Measurements from ENCODE around the gene MYBBP1A. TPM values are rescaled to one million over a fixed set of nuclear protein-coding genes. Genes with fewer than 3 reads are reported as not detected.

MYBBP1A gene
- total RNA-seq, 5 donors from 2014 or later (not counting 1 experiment from before 2014, with no cell fraction given) = 57.0 to 102 (median 94.2) TPM

DNA sequence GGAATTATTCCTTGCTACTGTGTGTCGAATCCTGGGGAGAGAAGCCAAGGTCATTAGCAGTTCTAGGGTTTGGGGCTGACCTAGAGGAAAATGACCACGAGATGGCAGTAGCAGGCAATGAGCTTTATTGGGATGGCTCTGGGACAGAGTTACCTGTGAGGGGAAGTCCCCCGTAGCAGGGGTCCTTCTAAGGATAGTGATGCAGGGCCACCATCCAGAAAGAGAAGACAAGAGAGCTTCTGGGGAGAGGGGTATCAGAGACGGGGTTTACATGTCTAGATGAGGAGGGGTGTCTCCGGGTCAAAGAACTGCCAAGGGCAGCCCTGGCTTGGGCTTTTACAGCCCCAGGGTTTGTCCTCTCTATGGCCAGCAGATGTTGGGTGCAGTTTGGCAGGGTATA is 11.6 kb upstream of the MYBBP1A start:
- Mint-ChIP-seq H3K4me3 (no peak overlapping the region), H3K27ac (no peak overlapping the region), H3K27me3 (no peaks in the 10 kb centered on the region), H3K4me1 (peaks cover 21 to 38% (median 28%) of the 10 kb centered on the region in 3 donors), H3K9me3 (no peaks in the 10 kb centered on the region), H3K36me3 (no peaks in the 10 kb centered on the region)
- DNase-seq = peak in 7 of 35 experiments; percentile 15 to 62 (median 25)
- peak in 3 of 4 experiments; percentile 41 to 57 (median 45) for ATAC-seq (replicated peaks in 1 of 4)
- POLR2A ChIA-PET = no interaction called here
- CTCF ChIA-PET = interaction anchor here (0.6 to 1.6 kb wide), 6 partner anchors 10 to 150 kb away, joined by 3 to 8 read pairs (median 4); partner anchors contain the start of gene SPNS2 (in 1 of the 2)
- 60% methylated on average over 4 of the region's 5 CpGs for WGBS (ENCODE audit: insufficient coverage)
- peaks cover 0 to 12% of the 10 kb centered on the region in 2 experiments for H3K4me1 ChIP-seq (ENCODE audit: control insufficient read depth in 1 of 2, extremely low read depth in 1 of 2, insufficient read depth in 2 of 2, low read length in 2 of 2)
- H3K36me3 ChIP-seq (ENCODE audit: control insufficient read depth in 2 of 2, extremely low read depth in 1 of 2, insufficient read depth in 1 of 2, low read length in 1 of 2) = no peaks in the 10 kb centered on the region
- H3K27ac ChIP-seq (ENCODE audit: low read length) = no peak overlapping the region
- H3K4me3 ChIP-seq (ENCODE audit: control insufficient read depth in 1 of 2, extremely low read depth in 1 of 2, low read length in 1 of 2) = no peak overlapping the region
- no peaks in the 10 kb centered on the region for H3K9me3 ChIP-seq
- peaks cover 0 to 5% of the 10 kb centered on the region in 2 experiments for H3K27me3 ChIP-seq (replicated peaks in 1 of 2; ENCODE audit: control insufficient read depth in 2 of 2, extremely low read depth in 1 of 2, insufficient read depth in 2 of 2, low read length in 1 of 2)

DNA sequence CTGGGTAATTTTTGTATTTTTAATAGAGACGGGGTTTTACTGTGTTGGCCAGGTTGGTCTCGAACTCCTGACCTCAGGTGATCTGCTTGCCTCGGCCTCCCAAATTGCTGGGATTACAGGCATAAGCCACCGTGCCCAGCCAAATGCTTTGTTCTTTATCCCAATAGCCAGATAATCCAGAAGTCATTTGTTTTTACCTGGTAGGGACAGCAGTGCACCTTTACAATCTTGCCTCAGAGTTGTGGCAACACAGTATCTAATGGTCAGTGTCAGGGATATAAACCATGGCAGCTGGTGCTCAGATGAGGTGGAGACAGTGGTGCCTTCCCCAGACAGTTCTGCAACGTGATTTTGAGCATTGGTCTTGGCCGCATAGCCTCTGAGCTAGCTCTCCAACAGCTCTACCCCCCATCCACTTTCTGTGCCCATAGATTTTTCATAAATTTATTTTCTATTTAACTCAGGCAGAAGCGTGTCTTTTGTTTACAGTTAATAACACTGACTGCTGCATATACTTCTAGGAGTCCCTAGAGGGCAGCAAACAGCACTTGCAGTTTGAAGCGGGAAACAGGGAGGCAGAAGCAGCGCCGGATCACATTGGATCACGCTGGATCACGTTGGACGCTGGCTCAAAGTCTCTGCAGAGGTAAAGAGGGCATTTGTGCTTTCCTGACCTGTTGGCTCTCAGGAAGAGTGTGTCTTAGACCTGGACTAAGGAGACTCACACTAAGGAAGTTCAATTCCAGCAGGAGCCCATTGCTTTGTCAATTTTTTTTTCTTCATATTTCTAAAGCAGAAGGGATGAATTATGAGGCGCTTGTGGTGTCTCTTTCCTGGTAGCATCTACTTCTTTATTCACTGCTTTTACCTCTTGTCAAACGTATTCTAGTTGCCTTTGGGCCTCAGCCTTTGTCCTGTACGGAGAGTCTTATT is 10.3 kb upstream of the MYBBP1A start:
- H3K4me3 ChIP-seq (ENCODE audit: control insufficient read depth in 1 of 2, extremely low read depth in 1 of 2, low read length in 1 of 2) = no peak overlapping the region
- 29% methylated on average over 12 of the region's 16 CpGs for WGBS (ENCODE audit: insufficient coverage)
- Mint-ChIP-seq H3K4me1 (peaks cover 25 to 39% (median 31%) of the 10 kb centered on the region in 3 donors), H3K27ac (peak overlapping the region; percentile 11 to 66), H3K27me3 (no peaks in the 10 kb centered on the region), H3K4me3 (peak overlapping the region; percentile 13 to 53 (median 43)), H3K36me3 (no peaks in the 10 kb centered on the region), H3K9me3 (no peaks in the 10 kb centered on the region)
- H3K4me1 ChIP-seq (ENCODE audit: control insufficient read depth in 1 of 2, extremely low read depth in 1 of 2, insufficient read depth in 2 of 2, low read length in 2 of 2) = peaks cover 0 to 12% of the 10 kb centered on the region in 2 experiments
- ChIA-PET POLR2A (no interaction called here), CTCF (interaction anchor here in 1 of 2 donors (0.5 to 1.4 kb wide), 3 partner anchors 8 to 424 kb away, joined by 3 to 5 read pairs (median 4); no protein-coding TSS in a partner anchor)
- H3K9me3 ChIP-seq = no peaks in the 10 kb centered on the region
- ATAC-seq (replicated peaks in 1 of 4) = peak; percentile 78 to 84 (median 82)
- DNase-seq = peak in 25 of 35 experiments; percentile 13 to 78 (median 32)
- no peaks in the 10 kb centered on the region for H3K36me3 ChIP-seq (ENCODE audit: control insufficient read depth in 2 of 2, extremely low read depth in 1 of 2, insufficient read depth in 1 of 2, low read length in 1 of 2)
- H3K27ac ChIP-seq (ENCODE audit: low read length) = no peak overlapping the region
- H3K27me3 ChIP-seq (replicated peaks in 1 of 2; ENCODE audit: control insufficient read depth in 2 of 2, extremely low read depth in 1 of 2, insufficient read depth in 2 of 2, low read length in 1 of 2) = no peaks in the 10 kb centered on the region

DNA sequence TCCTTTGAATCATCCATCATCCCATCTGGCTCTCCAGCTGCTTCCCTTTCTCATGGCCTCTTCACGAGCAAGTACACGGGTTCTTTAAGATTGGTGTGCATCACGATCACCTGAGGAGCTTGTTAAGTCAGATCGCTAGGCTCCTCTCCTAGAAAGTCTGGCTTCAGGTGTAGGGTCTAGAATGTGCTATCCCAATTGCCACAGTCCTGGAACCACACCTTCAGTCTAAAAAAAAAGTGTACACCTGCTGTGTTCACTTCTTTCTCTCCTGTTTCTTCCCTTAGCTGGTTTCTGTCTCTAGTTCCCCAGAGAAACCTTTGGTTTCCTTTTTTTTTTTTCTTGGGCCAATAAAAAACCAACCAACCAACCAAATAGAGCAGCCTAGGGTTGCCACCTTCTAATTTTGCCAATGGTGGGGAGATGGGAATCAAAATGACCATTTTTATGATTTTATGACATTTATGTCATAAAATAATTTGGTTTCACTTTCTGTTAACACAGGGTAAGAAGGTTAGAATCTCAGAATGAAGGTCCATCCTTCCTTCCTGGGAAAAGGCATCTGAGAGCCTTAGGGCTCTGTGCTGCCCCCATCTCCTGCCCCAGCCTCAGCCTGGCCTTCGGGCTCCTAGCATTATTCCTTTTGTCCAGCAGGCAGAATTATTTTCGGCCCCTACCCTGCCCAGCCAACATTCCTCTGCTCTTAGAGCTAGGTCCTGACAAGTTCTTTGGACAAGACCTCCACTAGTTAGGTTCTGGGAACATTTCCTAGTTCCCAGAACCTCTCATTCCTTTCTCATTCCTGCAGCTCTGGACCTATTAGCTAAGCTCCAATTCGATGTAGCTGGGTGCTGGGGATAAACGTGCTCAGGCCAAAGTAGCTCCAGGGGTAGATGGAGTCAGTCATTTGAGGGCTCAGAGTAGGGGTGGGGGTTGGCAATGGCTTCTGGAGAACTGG is 7.1 kb upstream of the MYBBP1A start:
- Mint-ChIP-seq H3K27ac (peak overlapping the region; percentile 80 to 87), H3K9me3 (no peaks in the 10 kb centered on the region), H3K36me3 (no peaks in the 10 kb centered on the region), H3K27me3 (no peaks in the 10 kb centered on the region), H3K4me3 (peak overlapping the region in 2 of 3 donors; percentile 32 to 36), H3K4me1 (peaks cover 25 to 30% (median 28%) of the 10 kb centered on the region in 3 donors)
- no peak for ATAC-seq (replicated peaks in 1 of 4)
- H3K27ac ChIP-seq (ENCODE audit: low read length) = peak overlapping the region; percentile 42
- H3K27me3 ChIP-seq (replicated peaks in 1 of 2; ENCODE audit: control insufficient read depth in 2 of 2, extremely low read depth in 1 of 2, insufficient read depth in 2 of 2, low read length in 1 of 2) = no peaks in the 10 kb centered on the region
- no peak for DNase-seq
- H3K9me3 ChIP-seq = no peaks in the 10 kb centered on the region
- no peak overlapping the region for H3K4me3 ChIP-seq (ENCODE audit: control insufficient read depth in 1 of 2, extremely low read depth in 1 of 2, low read length in 1 of 2)
- no peaks in the 10 kb centered on the region for H3K36me3 ChIP-seq (ENCODE audit: control insufficient read depth in 2 of 2, extremely low read depth in 1 of 2, insufficient read depth in 1 of 2, low read length in 1 of 2)
- ChIA-PET POLR2A (no interaction called here), CTCF (interaction anchor here in 1 of 2 donors (1.0 to 1.1 kb wide), 2 partner anchors 60 to 72 kb away, joined by 3 read pairs; no protein-coding TSS in a partner anchor)
- H3K4me1 ChIP-seq (ENCODE audit: control insufficient read depth in 1 of 2, extremely low read depth in 1 of 2, insufficient read depth in 2 of 2, low read length in 2 of 2) = peaks cover 0 to 12% of the 10 kb centered on the region in 2 experiments
- 83% methylated on average over 3 of the region's 8 CpGs for WGBS (ENCODE audit: insufficient coverage)

DNA sequence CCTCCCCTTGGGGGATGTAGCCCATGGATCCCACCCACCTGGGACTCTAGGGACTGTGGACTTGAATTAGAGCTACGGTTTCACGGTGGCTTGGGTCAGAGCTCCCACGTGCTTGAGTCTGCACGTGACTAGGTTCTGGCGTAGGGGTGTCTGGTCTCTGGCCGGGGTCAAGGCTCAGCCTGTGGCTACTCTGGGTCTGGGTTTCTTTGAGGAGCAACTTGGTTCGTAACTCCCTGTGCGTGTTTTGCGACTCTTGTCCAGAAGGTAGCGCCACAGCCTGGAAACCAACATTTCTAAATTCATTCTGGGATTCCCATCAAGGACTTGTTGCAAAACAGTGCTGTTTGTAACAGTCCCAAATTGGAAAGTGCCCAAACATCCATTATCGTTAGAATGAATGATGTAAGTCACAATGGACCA is 5.7 kb upstream of the MYBBP1A start:
- WGBS (ENCODE audit: insufficient coverage) = 95% methylated on average over 10 of the region's 11 CpGs
- Mint-ChIP-seq H3K27me3 (no peaks in the 10 kb centered on the region), H3K4me1 (peaks cover 29 to 35% (median 34%) of the 10 kb centered on the region in 3 donors), H3K27ac (peak overlapping the region in 1 of 2 donors; percentile 13), H3K36me3 (no peaks in the 10 kb centered on the region), H3K4me3 (no peak overlapping the region), H3K9me3 (no peaks in the 10 kb centered on the region)
- Histone ChIP-seq H3K27me3 (replicated peaks in 1 of 2; ENCODE audit: control insufficient read depth in 2 of 2, extremely low read depth in 1 of 2, insufficient read depth in 2 of 2, low read length in 1 of 2) (no peaks in the 10 kb centered on the region), H3K4me3 (ENCODE audit: control insufficient read depth in 1 of 2, extremely low read depth in 1 of 2, low read length in 1 of 2) (no peak overlapping the region), H3K36me3 (ENCODE audit: control insufficient read depth in 2 of 2, extremely low read depth in 1 of 2, insufficient read depth in 1 of 2, low read length in 1 of 2) (no peaks in the 10 kb centered on the region), H3K4me1 (ENCODE audit: control insufficient read depth in 1 of 2, extremely low read depth in 1 of 2, insufficient read depth in 2 of 2, low read length in 2 of 2) (peaks cover under 1 to 16% of the 10 kb centered on the region in 2 experiments), H3K9me3 (no peaks in the 10 kb centered on the region), H3K27ac (ENCODE audit: low read length) (no peak overlapping the region)
- no peak for ATAC-seq (replicated peaks in 1 of 4)
- POLR2A ChIA-PET = no interaction called here
- no peak for DNase-seq
- CTCF ChIA-PET = interaction anchor here in 1 of 2 donors (0.6 kb wide), 1 partner anchor 62 kb away, joined by 4 read pairs; no protein-coding TSS in a partner anchor

DNA sequence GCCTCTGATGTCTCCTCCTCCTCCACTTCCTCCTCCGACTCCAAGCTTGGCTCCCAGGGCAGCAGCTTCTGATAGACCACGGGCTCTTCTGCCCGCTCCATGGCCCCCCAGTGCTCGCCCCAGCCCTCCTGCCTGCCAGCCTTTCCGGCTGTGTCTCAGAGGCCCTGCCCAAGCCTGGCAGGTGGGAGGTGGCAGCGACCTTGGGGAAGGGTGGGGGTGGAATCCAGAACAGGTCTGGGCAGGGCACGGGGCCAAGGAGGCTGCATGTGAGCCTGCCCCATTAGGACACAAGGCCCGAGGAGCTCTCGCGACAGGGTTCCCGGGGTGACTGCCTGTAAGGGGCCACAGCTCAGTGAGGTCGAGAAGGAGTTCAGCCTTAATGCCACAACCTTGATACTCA is 5.2 kb upstream of the MYBBP1A start, which contains the start of gene GGT6:
Gene GGT6, minus strand, starts transcription at position 157 of the 400 bp plus-strand sequence. Its CDS starts 56 bp downstream, at position 101.
- Histone ChIP-seq H3K27ac (ENCODE audit: low read length) (no peak within 1 kb of the TSS), H3K27me3 (replicated peaks in 1 of 2; ENCODE audit: control insufficient read depth in 2 of 2, extremely low read depth in 1 of 2, insufficient read depth in 2 of 2, low read length in 1 of 2) (no peaks in the 10 kb centered on the region), H3K36me3 (ENCODE audit: control insufficient read depth in 2 of 2, extremely low read depth in 1 of 2, insufficient read depth in 1 of 2, low read length in 1 of 2) (no peaks in the 10 kb centered on the region), H3K9me3 (no peaks in the 10 kb centered on the region), H3K4me3 (ENCODE audit: control insufficient read depth in 1 of 2, extremely low read depth in 1 of 2, low read length in 1 of 2) (no peak within 1 kb of the TSS), H3K4me1 (ENCODE audit: control insufficient read depth in 1 of 2, extremely low read depth in 1 of 2, insufficient read depth in 2 of 2, low read length in 2 of 2) (peaks cover 3 to 16% of the 10 kb centered on the region in 2 experiments)
- ChIA-PET POLR2A (no interaction called here), CTCF (no interaction called here)
- peak within 1 kb of the TSS in 1 of 2 donors; percentile 13 for H3K27ac Mint-ChIP-seq
- no peak within 1 kb of the TSS for H3K4me3 Mint-ChIP-seq
- 95% methylated on average over 10 of the region's 12 CpGs for WGBS (ENCODE audit: insufficient coverage)
- no peaks in the 10 kb centered on the region for H3K9me3 Mint-ChIP-seq
- no peaks in the 10 kb centered on the region for H3K27me3 Mint-ChIP-seq
- H3K36me3 Mint-ChIP-seq = no peaks in the 10 kb centered on the region
- peaks cover 29 to 35% (median 34%) of the 10 kb centered on the region in 3 donors for H3K4me1 Mint-ChIP-seq
- no peak for ATAC-seq (replicated peaks in 1 of 4)
- DNase-seq = no peak

Measured in T-cell (primary cell).